NCI-H69 (cell line): ENCODE measurements around the gene SPAG16.

Experiments
- DNase-seq: peaks from one replicate; lab custom pipeline; 2025; lab: John Stamatoyannopoulos, UW

Gene SPAG16

DNA sequence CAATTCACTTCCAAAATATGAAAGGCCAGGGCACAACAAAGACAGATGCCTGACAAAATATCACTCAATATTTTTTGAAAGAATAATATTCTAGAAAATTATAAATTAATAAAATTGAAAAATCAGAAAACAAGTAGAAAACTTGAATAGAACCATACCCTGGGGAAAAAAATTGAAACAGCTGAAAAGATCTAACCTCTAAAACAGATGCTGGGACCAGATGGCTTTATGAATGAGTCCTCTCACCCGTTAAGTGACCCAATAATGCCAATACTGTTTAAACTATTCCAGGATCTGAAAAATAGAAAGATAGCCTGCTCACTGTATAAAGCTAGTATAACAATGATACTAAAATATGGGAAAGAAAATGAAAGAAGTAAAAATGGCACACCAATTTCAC, 804.3 kb downstream of the SPAG16 start:
- DNase-seq = peak; percentile 55

DNA sequence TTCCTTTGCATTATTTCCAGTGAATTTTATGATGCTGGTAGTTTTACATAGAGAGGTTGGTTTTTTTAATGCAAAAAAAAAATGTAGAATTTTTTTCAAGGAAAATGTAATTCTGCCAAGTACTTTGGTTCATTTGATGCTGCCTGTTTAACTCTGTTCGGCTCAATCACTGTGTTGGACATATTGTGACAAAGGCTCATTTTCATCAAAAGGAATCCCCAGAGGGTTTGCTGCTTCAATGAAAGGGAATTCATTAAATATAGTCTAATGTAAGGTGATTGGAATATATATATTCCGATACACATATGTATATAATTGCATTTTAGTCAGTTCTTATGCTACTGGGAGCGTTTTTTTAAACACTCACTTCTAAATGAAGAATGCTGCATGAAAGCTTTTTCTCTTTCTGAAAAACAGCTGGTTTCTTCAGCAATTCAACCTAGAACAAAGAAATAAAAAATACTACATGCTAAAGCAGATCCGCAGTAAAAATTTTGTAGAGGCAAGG, 812.0 kb downstream of the SPAG16 start:
- no peak for DNase-seq

DNA sequence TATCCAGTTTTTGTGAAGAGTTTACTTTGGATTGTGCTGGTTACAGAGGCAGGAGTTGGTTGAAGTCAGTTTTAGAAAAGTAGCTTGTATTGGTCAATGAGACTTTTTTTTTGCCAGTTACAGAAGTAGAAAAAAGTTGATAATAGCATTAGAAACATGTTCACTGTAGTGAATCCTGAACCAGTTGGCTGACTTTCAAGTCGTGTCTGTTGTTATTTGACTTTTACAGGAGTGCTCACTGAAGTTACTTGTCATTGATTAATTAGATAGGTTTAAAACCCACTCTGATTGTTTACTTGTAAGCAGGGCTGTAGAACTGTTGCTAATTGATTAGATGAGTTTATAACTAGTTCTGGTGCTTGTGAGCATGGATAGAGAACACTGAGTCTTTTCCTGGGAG, 814.5 kb downstream of the SPAG16 start:
- no peak for DNase-seq

DNA sequence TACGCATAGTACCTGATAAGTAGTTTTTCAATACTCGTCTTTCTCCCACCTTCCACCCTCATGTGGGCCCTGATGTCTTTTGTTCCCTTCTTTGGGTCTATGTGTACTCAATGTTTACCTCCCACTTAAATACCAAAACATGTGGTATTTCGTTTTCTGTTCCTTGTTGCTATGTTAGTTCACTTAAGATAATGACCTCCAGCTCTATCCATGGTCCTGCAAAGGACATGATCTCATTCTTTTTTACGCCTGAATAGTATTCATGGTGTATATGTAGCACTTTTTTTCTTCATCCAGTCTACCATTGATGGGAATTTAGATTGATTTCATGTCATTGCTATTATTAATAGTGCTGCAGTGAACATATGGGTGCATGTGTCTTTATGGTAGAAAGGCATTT, 816.2 kb downstream of the SPAG16 start:
- DNase-seq = no peak

DNA sequence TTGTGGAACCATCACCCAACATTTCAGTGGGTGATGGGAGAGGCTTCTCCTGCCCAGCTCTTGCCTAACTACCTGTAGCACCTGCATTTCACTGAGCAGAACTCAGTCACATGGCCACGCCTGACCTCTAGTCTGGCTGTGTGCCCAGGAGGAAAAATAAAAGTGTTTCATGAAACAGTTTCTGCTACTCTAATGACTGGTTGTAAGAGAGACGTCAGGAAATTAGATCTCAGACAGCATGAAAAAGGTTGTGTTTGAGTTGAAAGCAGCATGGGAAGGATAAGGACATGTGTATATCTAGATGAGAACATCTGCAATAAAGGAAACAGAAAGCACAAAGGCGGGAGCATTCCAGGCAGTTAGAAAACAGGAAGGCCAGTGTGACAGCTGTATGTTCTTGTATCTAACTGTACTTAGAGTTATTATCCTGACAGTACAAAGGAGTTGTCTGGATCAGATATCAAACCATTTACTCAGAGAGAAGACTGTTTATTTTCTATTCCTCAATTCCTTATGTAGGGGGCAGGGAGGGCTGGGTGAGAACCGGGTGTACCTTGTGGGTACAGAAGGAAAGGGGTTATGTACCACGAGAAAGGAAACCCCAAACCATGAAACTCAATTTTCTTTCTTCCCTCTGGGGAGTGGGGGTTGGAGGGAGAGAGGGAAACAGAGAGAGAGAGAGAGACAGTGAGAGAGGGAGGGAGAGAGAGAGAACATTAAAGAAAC, 819.2 kb downstream of the SPAG16 start:
- peak; percentile 92 for DNase-seq

DNA sequence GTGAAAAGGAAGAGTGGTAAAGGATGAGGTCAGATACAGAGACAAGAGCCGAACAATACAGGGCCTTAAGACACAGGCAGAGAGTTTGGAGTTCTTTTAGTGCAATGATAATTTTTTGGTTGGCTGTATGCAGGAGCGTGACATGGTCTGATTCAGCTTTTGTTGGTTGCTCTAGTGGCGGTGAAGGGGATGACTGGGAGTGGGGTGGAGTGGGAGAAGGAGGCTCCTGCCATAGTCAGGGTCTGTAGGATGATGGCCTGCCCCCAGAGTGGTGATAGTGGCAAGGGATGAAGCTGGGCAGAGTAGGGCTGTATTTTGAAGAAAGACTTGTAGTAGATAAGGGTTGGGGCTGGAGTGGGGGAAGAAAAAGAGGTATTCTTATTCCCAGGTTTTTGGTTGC, 820.0 kb downstream of the SPAG16 start:
- peak; percentile 55 for DNase-seq

DNA sequence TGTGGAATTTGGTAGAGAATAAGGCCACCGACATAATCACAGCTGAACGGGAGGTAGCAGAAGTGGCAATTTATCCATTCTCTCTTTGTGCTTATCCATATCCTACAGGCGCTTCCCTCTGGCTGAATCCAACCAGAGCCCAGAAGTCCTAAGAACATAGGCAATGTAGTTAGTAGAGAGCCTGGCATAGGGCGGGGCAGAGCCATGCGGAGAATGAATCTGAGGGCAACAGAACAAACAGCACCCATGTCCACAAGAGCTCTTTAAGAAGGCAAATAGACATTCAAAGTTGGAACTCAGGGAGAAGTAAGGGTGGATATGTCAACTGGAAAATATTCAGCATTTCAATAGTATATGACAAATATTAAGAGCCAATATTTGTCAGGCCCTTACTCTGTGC, 820.7 kb downstream of the SPAG16 start:
- DNase-seq = no peak

DNA sequence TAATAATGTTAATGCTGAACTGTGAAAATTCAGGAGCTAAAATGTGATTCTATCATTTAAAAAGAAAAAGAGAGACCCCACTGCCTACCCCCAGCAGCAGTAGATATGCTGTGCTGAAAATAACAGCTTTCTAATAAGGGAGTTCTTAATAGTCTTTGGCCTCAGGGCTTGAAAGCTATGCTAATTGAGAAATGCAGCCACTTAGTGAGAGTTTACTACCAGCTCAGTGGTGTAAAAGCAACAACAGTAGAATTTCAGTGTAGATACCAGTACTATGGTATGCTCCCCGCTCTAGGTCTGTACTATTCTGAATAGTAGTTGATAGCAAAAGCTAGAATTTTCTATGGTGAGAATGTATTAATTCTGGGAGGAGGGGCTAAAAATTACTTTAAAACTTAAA, 823.5 kb downstream of the SPAG16 start:
- peak; percentile 58 for DNase-seq

DNA sequence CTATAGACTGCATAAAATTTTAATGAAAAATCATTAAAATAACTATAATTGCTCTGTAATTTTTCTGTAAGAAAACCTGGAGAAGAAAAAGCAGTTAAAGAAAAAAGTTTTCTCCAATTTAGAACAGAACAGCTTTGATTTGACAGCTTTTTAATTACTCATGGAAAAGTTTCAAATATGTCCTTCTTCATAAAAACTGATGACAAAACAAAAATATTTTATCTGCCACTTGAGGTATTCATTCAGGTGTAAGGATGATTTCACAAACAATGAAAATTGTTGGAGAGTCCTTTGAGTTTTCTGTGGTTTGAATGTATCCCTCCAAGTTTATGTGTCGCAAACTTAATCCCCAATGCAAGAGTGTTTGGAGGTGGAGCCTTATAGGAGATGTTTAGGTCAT, 824.3 kb downstream of the SPAG16 start:
- DNase-seq = no peak

DNA sequence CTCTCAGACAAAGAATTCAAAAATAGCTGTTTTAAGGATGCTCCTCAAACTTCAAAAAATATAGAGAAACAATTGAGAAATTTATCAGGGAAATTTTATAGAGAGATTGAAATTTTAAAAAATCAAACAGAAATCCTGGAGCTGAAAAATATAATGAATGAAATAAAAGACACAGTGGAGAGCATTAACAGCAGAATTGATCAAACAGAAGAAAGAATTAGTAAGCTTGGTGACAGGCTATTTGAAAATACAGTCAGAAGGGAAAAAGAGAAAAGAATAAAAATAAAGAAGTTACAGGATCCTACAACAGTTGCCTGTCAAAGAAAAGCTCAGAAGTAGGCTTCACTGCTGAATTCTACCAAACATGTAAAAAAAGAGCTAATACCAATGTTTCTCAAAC, 832.8 kb downstream of the SPAG16 start:
- no peak for DNase-seq

DNA sequence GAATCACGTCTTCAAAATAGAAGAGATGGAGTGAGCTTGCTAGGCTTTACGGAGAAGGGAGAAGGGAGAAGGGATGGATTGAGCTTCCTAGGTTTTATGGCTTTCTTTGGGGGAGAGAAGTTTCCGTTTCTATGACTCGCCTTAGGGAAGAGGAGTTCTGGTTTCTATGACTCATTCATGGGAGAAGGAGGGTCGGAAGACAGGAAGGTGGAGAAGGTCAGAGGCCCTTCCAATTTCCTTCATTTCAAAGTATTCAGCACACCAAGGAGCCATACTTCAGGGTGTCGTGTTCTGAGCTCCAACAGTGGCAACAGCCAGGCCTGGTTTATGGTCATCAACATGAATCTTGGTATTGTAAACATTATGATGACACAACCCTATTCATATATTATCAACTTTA, 841.9 kb downstream of the SPAG16 start:
- DNase-seq = peak; percentile 39

DNA sequence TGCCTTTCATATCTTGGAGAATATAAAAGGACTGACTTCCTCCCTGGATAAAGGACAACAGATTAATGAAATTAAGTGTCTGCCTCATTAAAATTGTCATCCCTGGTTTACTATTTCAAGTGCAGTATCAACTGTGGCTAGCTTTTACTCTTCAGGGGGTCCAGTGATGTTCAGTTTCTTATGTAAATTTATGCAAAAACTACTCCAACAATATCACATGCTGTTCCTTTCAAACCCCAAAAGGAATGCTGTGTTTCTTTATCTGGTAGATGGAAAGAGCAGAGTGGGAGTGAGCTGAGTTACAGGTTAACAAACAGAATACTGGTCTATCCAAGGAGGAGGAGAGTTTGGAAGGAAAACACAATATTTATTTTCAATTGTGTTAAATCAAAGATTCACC, 842.9 kb downstream of the SPAG16 start:
- DNase-seq = peak; percentile 39

DNA sequence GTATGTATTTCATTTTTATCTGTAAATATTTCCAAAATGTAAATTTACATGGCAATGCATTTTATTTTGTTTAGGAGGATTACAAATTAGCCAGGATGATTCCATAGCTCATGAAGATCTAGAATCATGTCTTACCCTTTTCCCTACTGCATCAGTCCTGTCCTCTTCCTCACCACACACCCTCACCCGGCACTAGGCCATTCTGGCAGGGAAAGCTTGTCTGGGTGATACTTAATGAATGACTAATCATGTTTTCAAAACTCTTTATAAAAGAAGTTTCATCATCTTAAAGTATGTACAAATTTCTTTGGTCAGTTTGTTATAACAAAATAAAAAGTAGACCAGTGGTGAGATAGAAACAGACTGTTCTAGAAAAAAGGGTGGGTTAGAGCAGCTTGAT, 843.3 kb downstream of the SPAG16 start:
- DNase-seq = no peak

DNA sequence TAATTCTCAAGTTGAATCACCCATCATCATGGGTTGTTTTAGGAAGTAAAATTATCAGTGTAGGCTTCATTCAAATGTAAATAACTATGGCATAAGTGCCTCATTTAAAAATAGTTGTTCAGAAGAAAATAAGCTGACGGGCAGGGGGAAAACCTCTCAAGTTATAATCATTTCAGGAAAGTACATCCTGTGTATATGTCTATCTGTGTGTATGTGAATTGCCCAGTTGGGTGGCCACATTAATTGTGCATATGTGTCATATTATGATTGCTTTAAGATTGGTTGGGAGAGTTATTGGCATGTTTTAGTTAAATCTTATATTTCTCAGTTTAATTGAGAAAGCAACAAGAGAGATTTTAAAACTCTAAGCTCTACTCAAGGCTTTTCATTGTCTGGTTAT, 843.8 kb downstream of the SPAG16 start:
- no peak for DNase-seq

DNA sequence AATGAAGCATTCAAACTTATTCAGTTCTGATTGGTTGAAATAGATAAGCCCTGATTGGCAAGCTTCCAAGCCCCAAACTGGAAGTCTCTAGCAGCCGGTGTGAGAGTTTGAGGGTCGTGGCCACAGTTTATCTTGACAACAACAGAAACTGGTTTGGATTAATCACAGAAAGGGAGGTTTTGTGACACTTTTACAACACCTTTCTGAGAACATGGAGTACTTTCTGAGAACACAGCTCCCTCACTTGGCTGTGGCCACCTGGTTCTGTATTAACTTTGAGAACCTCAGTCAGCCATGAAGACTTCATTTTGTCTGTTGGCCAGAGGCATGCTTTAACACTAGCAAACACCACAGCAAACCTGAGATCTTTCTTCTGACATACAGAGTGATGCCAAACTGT, 845.9 kb downstream of the SPAG16 start:
- no peak for DNase-seq

DNA sequence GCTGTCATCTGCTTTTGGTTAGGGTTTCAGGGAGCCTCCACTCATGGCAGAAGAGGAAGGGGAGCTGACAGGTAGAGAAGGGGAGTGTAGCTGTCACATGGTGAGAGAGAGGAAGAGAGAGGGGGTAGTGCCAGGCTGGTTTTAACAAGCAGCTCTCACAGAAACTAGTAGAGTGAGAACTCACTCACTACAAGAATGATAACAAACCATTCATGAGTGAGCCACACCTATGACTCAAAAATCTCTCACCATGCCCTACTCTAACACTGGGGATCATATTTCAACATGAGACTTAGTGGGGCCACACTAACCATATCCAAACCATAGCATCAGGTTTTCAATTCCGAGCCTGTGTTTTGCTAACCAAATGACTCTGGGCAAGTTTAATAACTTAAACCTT, 851.7 kb downstream of the SPAG16 start:
- DNase-seq = no peak

DNA sequence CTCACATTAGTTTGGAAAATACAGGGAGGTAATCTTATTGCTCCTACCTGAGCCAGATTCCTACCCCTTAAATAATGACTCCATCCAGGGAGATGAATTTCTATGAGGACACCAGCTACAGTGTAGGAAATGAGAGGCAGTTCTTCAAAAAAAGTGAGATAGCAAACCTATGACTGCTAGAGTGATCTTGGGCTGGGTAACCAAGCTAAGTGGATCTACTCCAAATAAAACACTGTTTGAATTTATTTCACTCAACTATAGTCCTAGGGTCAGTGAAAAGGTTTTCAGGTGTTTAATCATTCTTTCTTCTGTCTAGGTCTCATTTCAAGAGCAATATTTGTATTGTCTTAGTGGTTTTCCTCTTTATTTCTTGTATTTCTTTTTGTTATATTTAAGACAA, 854.5 kb downstream of the SPAG16 start:
- no peak for DNase-seq

DNA sequence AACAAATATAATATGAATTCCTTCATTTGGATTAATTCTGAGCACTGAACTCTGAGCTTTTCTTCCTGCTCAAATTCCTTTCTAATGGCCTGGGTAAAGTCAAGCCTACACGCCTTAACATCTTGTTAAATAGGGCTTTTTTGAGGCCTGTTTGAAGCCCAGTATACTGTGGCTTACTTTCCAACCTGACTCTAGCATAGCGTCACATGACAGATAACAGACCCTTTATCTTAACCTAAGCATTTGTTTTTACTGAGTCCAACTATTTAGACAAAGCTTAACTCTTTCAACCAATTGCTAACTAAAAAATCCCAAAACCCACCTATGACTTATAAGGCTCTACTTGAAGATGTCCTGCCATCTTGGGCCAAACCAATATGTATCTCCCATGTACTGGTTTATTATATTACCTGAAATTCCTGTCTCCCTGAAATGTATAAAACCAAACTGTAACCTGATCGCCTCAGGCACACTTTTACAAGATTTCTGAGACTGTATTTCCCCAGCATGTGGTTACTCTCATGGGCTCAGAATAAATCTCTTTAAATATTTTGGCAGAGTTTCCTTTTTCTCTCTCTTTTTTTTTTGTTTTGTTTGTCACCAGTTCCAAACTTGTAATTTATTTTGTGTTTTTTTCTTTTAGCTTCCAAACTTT, 855.5 kb downstream of the SPAG16 start:
- peak; percentile 1 for DNase-seq

DNA sequence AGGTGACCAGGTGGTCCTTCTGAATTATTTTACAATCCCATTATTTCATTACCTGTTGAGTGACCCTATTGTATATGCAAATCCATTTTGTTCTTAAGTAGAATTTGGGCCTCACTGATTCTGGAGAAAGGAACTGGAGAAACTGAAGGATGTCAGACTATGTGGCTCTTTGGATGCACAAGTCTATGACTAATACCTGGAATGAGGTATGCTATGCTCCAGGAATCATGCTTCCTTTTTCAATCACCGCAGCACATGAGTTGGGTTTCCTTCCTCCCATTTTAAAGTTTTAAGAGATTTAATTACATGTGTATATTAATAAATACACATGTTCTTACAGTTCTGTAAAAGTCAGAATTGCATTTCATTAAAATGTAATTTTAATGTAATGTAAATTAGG, 872.7 kb downstream of the SPAG16 start:
- DNase-seq = no peak

DNA sequence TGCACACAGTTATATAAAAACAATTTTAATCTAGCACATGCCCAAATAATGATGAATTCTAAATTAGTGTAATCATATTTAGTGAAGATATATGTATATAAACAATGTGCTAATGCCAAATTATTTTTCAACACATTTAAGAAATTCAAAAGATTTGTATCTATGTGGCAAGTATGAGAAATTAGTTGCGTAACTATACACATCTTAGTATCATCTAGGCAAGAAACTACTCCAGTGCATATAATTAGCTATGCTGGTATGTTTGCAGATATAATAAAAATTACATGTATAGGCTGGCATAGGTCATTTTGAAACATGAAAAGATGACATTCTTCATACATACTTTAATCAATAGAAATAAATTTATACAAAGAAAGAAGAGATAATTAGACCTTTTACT, 874.6 kb downstream of the SPAG16 start:
- no peak for DNase-seq

DNA sequence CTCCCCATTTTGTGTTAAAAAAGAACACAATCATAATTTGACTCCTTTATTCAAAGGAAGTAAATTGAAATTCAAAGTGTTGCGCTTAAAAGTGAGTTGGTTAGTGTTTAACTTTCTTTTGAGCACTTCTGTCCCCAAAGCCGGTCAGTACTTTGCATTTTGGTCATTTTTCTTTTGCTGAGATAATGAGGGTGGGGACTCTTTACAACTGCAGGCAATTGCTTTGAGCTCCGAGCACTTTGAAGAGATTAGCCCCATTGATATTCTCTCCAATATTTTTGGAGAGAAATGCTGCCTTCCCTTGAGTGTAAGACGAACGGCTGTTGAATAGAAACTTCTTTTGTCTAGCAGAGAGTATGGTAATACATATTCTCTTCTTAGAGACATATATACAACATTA, 885.0 kb downstream of the SPAG16 start:
- no peak for DNase-seq

DNA sequence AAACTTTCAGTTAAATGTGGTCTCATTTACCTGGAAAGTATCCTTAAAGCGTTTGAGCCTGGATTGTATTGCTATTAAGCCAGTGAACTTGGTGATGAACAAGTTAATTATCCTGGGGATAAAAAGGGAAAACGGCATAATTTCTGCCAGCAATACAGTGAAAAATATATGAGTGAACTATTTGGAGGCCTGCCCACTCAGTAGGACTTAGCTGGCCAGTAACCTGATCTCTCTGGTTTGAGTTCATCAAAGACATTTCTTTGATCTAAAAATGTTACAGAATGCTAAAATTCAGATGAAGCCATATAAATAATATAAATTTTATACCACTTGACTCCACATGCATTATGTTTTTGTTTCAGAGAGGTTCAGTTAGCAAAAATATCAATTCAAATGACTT, 885.5 kb downstream of the SPAG16 start:
- no peak for DNase-seq

DNA sequence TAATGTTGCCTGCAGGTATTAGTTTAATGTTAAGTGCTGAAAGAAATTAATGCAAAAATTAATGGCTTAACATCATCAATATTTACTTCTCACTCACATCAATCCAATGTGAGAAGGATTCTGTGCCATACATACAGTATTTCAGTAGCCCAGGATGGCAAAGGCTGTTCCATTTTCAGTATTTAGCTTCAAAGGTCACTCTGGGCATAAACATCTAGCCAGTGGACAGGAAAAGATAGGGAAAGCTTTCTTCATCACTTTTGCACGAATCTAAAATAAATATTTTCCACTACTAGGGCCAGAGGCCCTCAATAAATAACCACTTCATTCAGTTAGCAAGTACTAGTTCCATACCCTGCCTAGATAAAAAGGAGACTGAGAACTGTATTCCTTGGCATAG, 890.3 kb downstream of the SPAG16 start:
- DNase-seq = no peak

DNA sequence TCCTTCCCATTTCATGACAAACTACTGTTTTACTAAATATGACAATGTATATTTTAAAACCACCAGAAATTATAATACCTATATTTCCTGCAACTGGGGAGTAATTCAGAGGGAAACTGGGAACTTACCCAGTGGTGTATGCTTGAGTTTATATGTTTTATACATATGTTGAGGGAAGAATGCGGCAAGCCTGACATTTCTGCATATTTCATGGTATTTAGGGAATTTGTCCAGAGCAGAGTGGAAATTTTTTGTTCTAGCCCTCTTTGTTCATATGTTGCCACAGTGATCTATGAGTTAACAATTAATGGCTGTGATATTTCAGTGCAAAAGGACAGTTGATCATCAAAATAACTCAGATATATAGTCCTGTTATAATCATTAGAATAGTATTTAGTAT, 895.8 kb downstream of the SPAG16 start:
- DNase-seq = no peak
